Embryonic facial prominence (tissue), 1 donor: ENCODE measurements around the gene MUCL3.
"Not testable (repeated sequence)": the region's sequence is repeated elsewhere in the genome, so short reads cannot be mapped to it uniquely, and the experiment has no call there.

Experiments used
- DNase-seq: peaks from one replicate; pipeline ENCODE4 v3.0.0-alpha.2; 2016; ENCODE audit errors: extremely low spot score

The MUCL3 gene

GRCh38 chr6:30983439-30983838, 42.7 kb downstream of the MUCL3 start, which contains the start of gene MUC21:
Gene MUC21, plus strand, starts transcription at chr6:30983718. Its CDS starts 241 bp downstream, at chr6:30983959.
- DNase-seq: no peak

GRCh38 chr6:30985490-30985889, 44.7 kb downstream of the MUCL3 start:
- no peak for DNase-seq

- DNase-seq: no peak
Observed at GRCh38 chr6:30987304-30987703, 46.5 kb downstream of the MUCL3 start.

DNA sequence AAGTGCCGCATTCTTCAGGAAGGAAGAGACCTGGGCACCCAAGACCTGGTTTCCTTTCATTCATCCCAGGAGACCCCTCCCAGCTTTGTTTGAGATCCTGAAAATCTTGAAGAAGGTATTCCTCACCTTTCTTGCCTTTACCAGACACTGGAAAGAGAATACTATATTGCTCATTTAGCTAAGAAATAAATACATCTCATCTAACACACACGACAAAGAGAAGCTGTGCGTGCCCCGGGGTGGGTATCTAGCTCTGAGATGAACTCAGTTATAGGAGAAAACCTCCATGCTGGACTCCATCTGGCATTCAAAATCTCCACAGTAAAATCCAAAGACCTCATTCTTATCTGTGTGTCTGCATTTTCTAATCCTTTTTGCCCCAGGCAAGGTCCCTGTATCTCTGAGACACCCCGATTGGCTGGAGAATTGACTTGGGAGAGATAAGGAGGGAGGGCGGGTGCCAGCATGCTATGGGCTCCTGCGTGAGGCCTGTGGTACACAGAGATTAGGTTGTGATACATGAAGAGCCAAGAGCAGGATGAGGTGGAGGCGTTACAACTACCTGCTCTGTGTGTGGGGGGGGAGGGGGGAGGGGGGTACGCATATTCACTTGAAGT, 47.5 kb downstream of the MUCL3 start:
- no peak for DNase-seq

GRCh38 chr6:30990422-30991086, 49.8 kb downstream of the MUCL3 start:
- no peak for DNase-seq

- no peak for DNase-seq
Observed at GRCh38 chr6:30991891-30992290, 51.1 kb downstream of the MUCL3 start.

DNA sequence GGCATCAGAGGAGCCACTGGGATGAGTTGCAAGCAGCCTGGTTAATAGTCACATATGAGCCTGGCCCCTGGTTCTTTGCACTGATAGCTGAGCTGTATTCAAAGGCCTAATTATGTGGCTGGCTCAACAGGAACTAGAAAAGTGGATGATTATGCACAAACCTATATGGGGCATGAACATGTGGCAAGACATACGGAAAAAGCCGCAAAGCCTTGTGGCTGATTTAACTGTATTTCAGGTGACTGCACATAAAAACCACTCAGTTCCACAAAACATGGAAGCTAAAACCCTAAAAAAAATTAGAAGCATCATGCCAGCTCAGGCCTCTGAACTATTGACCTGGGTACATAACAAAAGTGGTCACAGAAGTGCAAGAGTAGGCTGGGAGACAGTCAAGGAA, 56.5 kb downstream of the MUCL3 start:
- DNase-seq: no peak

DNA sequence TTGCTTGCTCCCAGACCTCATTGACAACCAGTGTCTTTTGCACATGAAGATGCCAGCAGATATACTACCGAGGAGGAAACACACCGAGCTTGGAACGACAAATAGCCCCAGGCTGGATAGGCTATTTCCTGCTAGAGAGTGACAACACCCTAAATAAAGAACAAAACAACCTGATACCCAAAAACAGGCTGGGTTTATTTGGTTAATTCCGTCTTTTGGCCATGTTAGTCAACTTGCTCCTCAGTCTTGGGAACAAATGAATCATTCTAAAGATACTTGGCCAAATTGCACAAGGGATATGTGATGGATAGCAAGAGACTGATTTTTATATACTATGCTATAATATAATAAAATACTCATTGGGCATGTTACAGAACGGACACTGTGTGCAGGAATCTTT, 58.0 kb downstream of the MUCL3 start:
- DNase-seq: no peak

DNA sequence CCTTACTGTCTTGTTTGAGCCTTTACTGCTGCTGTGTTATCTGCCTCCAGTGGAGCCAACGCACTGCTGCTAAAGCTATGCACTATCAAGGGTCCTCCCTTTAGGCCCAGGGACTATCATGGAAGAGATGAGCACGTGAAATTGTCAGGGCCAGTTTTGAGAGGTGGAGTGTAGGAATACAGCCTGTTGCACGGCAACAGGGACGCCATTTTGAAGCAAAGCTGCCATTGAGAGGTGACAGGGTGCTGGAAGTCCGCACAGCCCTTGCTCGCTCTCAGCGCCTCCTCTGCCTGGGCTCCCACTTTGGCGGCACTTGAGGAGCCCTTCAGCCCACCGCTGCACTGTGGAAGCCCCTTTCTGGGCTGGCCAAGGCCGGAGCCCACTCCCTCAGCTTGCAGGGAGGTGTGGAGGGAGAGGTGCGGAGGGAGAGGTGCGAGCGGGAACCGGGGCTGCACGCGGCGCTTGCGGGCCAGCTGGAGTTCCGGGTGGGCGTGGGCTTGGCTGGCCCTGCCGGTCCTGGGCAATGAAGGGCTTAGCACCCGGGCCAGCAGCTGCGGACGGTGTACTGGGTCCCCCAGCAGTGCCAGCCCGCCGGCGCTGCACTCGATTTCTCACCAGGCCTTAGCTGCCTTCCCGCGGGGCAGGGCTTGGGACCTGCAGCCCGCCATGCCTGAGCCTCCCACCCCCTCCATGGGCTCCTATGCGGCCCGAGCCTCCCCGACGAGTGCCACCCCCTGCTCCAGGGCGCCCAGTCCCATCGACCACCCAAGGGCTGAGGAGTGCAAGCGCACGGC, 59.5 kb downstream of the MUCL3 start:
- DNase-seq: not testable (repeated sequence)

GRCh38 chr6:31001281-31001888, 60.6 kb downstream of the MUCL3 start:
- no peak for DNase-seq

- DNase-seq: no peak
Observed at GRCh38 chr6:31002471-31002870, 61.7 kb downstream of the MUCL3 start.
